WERI-Rb-1 (cell line): ENCODE results near the gene ECHDC3.

Source experiments
- DNase-seq: peaks from one replicate; pipeline ENCODE4 v3.0.0-alpha.2; 2020
- H3K27ac ChIP-seq: fragments of 250-450 bp; sonication (Bioruptor Pico); 2 replicates; pipeline ENCODE4 v1.5.1; 2020; ENCODE audit warnings: mild to moderate bottlenecking, moderate library complexity
- H3K27me3 ChIP-seq: fragments of 250-450 bp; sonication (Bioruptor Pico); 2 replicates; pipeline ENCODE4 v1.5.1; 2021; ENCODE audit warnings: mild to moderate bottlenecking, low read depth, moderate library complexity; ENCODE audit not compliant: insufficient read depth, severe bottlenecking
- H3K36me3 ChIP-seq: fragments of 250-450 bp; sonication (Bioruptor Pico); 2 replicates; pipeline ENCODE4 v1.5.1; 2020; ENCODE audit warnings: mild to moderate bottlenecking, moderate library complexity
- H3K4me3 ChIP-seq: 2 replicates; pipeline ENCODE4 v1.5.1; 2011; ENCODE audit warnings: low read depth, mild to moderate bottlenecking, control low read depth, low read length
- H3K9me3 ChIP-seq: fragments of 250-450 bp; sonication (Bioruptor Pico); 2 replicates; pipeline ENCODE4 v1.5.1; 2021; ENCODE audit warnings: mild to moderate bottlenecking, moderate library complexity; ENCODE audit not compliant: severe bottlenecking
- CTCF ChIP-seq: IDR thresholded peaks from 2 replicates; pipeline ENCODE4 v1.5.1; 2011; ENCODE audit warnings: low read depth, mild to moderate bottlenecking, control low read depth, inconsistent platforms, low read length

Gene ECHDC3

GRCh38 chr10:11810313-11810766, 68.2 kb downstream of the ECHDC3 start:
- no peaks in the 10 kb centered on the region for H3K9me3 ChIP-seq
- H3K27me3 ChIP-seq: no peaks in the 10 kb centered on the region
- no peaks in the 10 kb centered on the region for H3K36me3 ChIP-seq
- H3K27ac ChIP-seq: no peak overlapping the region
- no peak overlapping the region for H3K4me3 ChIP-seq
- DNase-seq: no peak
- TF ChIP-seq CTCF: no peak

GRCh38 chr10:11810973-11811372, 68.8 kb downstream of the ECHDC3 start:
- no peak for DNase-seq
- Histone ChIP-seq H3K4me3 (no peak overlapping the region), H3K27ac (no peak overlapping the region), H3K27me3 (no peaks in the 10 kb centered on the region), H3K9me3 (no peaks in the 10 kb centered on the region), H3K36me3 (no peaks in the 10 kb centered on the region)
- no peak for TF ChIP-seq CTCF

GRCh38 chr10:11813177-11813576, 71.0 kb downstream of the ECHDC3 start:
- Histone ChIP-seq H3K36me3 (no peaks in the 10 kb centered on the region), H3K27ac (no peak overlapping the region), H3K9me3 (no peaks in the 10 kb centered on the region), H3K27me3 (no peaks in the 10 kb centered on the region), H3K4me3 (no peak overlapping the region)
- TF ChIP-seq CTCF: no peak
- DNase-seq: no peak
